ENCODE results near the gene NEK2. TPM values are rescaled to one million over a fixed set of nuclear protein-coding genes. Genes with fewer than 3 reads are reported as not detected.

NEK2 gene
- total RNA-seq, 1 donor from 2014 or later, result 7.7 TPM

DNA sequence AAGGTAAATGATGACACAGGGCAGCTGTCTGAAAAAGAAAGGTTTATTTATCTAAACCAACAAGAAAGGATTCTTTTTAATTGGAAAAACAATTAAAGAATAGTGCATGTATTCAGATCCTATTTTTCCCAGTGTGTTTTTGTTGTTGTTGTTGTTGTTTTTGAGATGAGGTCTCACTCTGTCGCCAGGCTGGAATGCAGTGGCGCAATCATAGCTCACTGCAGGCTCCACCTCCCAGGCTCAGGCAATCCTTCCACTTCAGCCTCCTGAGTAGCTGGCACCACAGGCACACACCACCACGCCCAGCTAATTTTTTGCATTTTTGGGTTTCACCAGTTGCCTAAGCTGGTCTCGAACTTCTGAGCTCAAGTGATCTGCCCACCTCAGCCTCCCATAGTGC is 22.1 kb downstream of the NEK2 start:
- no peaks in the 10 kb centered on the region for H3K9me3 Mint-ChIP-seq
- H3K36me3 Mint-ChIP-seq, result no peaks in the 10 kb centered on the region
- TF ChIP-seq, protein P1, sequence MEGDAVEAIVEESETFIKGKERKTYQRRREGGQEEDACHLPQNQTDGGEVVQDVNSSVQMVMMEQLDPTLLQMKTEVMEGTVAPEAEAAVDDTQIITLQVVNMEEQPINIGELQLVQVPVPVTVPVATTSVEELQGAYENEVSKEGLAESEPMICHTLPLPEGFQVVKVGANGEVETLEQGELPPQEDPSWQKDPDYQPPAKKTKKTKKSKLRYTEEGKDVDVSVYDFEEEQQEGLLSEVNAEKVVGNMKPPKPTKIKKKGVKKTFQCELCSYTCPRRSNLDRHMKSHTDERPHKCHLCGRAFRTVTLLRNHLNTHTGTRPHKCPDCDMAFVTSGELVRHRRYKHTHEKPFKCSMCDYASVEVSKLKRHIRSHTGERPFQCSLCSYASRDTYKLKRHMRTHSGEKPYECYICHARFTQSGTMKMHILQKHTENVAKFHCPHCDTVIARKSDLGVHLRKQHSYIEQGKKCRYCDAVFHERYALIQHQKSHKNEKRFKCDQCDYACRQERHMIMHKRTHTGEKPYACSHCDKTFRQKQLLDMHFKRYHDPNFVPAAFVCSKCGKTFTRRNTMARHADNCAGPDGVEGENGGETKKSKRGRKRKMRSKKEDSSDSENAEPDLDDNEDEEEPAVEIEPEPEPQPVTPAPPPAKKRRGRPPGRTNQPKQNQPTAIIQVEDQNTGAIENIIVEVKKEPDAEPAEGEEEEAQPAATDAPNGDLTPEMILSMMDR (IDR thresholded peaks at IDR 0.05; ENCODE audit: unreplicated experiment), result no peak
- peaks cover 4% of the 10 kb centered on the region for H3K27me3 Mint-ChIP-seq (ENCODE audit: low read depth)
- H3K4me1 Mint-ChIP-seq, result peaks cover 12% of the 10 kb centered on the region
- no peak overlapping the region for H3K27ac Mint-ChIP-seq
- DNase-seq (ENCODE audit: low spot score in 2 of 2, unreplicated experiment in 2 of 2), result no peak
- H3K4me3 Mint-ChIP-seq, result no peak overlapping the region

DNA sequence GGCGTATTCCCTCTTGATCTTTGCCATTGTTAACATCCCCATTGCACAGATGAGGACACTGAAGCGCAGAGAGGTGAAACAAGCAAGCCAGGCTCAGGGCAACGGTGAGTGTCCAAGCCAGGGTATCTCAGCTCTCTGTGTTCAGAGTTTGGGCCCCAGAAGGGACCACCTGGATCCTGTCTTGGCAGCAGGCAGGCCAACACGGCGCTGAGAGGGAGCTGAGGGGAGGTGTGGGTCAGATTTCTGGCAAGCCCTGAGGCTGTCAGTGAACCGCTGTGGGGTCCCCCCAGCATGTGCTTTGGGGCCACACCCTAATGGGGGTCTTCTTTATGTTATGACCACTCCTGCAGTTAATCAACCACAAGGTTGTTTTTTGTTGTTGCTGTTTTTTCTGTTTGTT is 23.1 kb downstream of the NEK2 start:
- H3K36me3 Mint-ChIP-seq, result no peaks in the 10 kb centered on the region
- peaks cover 12% of the 10 kb centered on the region for H3K4me1 Mint-ChIP-seq
- no peak overlapping the region for H3K4me3 Mint-ChIP-seq
- H3K27ac Mint-ChIP-seq, result no peak overlapping the region
- TF ChIP-seq, protein P1 (IDR thresholded peaks at IDR 0.05; ENCODE audit: unreplicated experiment), result no peak
- H3K27me3 Mint-ChIP-seq (ENCODE audit: low read depth), result peaks cover 4% of the 10 kb centered on the region
- H3K9me3 Mint-ChIP-seq, result no peaks in the 10 kb centered on the region
- no peak for DNase-seq (ENCODE audit: low spot score in 2 of 2, unreplicated experiment in 2 of 2)

DNA sequence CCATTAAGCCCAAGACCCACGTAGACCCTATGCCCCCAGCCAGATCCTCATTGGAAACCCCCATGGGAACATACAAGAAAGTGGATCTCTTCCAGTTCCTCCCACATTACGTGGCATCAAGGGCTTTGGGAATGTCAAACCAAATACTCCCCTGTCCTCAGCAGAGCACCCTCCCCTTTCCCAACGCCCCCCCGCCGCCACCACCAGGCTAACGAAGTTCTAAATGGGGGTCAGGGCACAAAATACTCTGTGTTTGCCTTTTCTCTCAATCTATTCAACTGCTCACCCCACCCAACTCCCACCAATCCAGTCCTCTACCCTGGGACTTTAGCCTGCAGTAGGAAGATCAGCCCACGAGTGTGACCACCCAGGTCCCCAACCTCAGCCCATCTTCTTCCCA is 24.5 kb downstream of the NEK2 start:
- Mint-ChIP-seq H3K36me3 (no peaks in the 10 kb centered on the region), H3K4me3 (no peak overlapping the region), H3K27me3 (ENCODE audit: low read depth) (peaks cover 4% of the 10 kb centered on the region), H3K9me3 (no peaks in the 10 kb centered on the region), H3K4me1 (peaks cover 12% of the 10 kb centered on the region), H3K27ac (no peak overlapping the region)
- TF ChIP-seq, protein P1 (IDR thresholded peaks at IDR 0.05; ENCODE audit: unreplicated experiment), result no peak
- no peak for DNase-seq (ENCODE audit: low spot score in 2 of 2, unreplicated experiment in 2 of 2)

DNA sequence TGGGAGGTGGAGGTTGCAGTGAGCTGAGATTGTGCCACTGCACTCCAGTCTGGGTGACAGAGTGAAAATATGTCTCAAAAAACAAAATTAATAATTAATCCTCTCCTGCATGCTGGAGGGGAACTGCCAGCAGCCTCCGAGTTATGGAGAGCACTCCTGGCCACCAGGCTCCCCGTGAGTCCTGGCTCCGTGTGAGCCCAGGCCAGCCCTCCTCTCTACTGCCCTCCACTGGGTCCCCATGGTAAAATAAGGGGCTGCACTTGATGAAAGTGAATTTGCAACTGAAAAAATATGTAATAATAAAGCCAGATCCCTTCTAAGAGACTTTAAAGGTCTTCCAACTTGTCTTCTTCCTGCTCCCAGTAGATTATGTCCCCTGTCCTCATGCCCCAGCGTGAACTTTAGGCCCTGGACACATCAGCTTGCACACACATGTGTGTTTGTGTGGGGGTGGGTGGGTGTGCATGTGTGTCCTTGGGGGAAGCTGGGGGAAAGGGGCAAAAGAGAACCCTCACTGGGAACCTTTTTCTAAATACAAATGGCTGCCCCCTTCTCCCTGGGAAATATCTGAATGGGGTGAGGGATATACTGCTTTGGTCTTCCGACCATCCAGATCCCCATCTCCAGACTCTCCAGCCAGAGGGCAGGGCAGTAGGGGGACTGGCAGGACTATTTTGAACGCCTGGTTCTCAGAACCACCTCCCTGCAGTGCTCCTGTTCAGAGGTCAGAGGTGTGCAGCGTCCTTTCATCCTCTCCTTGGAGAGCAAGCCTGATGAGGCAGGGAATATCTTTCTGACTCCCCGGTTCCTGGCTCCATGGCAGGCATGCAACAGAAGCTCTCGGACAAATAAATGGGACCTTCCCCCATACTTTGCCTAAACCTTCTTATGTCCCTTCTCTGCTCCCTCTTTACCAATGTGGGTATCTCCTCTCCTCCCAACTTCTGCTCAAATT is 26.2 kb downstream of the NEK2 start:
- Mint-ChIP-seq H3K4me3 (no peak overlapping the region), H3K27me3 (ENCODE audit: low read depth) (peaks cover 4% of the 10 kb centered on the region), H3K27ac (no peak overlapping the region), H3K4me1 (peaks cover 6% of the 10 kb centered on the region), H3K9me3 (no peaks in the 10 kb centered on the region), H3K36me3 (no peaks in the 10 kb centered on the region)
- TF ChIP-seq, protein P1 (IDR thresholded peaks at IDR 0.05; ENCODE audit: unreplicated experiment), result no peak
- no peak for DNase-seq (ENCODE audit: low spot score in 2 of 2, unreplicated experiment in 2 of 2)

DNA sequence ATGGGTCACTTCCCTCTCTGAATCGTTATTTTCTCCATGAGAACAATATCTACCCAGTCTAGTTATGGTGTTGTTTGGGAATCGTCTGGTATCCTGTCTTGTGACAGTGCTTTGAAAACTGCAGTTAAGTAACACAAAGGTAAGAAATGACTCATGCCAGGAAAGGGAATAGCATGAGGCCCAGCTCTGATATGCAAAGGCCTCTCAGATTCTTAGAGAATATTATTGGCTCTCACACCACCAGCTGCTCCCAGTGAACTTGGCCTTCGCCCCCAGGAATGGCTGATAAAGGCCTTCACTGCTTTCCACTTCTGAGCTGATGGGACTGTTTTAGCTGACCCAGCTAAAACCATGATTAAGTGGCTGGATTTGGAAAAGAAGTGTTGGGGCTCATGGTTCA is 27.1 kb downstream of the NEK2 start:
- Mint-ChIP-seq H3K4me3 (no peak overlapping the region), H3K4me1 (peaks cover 9% of the 10 kb centered on the region), H3K9me3 (no peaks in the 10 kb centered on the region), H3K27me3 (ENCODE audit: low read depth) (peaks cover 4% of the 10 kb centered on the region), H3K27ac (no peak overlapping the region), H3K36me3 (no peaks in the 10 kb centered on the region)
- DNase-seq (ENCODE audit: low spot score in 2 of 2, unreplicated experiment in 2 of 2), result no peak
- TF ChIP-seq, protein P1 (IDR thresholded peaks at IDR 0.05; ENCODE audit: unreplicated experiment), result no peak

Measured in mesothelial cell of epicardium (in vitro differentiated cells).